GM20431 (cell line): ENCODE data around the gene SUCLG2.

Experiments used
- in situ Hi-C: fragments of 300-500 bp; cut with MseI, MboI; formaldehyde crosslinking; loops from one replicate; pipeline ENCODE4 v1.15.0; 2020; ENCODE audit warnings: low sequenced_read_pairs; ENCODE audit not compliant: unreplicated experiment

The SUCLG2 gene, protein sequence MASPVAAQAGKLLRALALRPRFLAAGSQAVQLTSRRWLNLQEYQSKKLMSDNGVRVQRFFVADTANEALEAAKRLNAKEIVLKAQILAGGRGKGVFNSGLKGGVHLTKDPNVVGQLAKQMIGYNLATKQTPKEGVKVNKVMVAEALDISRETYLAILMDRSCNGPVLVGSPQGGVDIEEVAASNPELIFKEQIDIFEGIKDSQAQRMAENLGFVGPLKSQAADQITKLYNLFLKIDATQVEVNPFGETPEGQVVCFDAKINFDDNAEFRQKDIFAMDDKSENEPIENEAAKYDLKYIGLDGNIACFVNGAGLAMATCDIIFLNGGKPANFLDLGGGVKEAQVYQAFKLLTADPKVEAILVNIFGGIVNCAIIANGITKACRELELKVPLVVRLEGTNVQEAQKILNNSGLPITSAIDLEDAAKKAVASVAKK

DNA sequence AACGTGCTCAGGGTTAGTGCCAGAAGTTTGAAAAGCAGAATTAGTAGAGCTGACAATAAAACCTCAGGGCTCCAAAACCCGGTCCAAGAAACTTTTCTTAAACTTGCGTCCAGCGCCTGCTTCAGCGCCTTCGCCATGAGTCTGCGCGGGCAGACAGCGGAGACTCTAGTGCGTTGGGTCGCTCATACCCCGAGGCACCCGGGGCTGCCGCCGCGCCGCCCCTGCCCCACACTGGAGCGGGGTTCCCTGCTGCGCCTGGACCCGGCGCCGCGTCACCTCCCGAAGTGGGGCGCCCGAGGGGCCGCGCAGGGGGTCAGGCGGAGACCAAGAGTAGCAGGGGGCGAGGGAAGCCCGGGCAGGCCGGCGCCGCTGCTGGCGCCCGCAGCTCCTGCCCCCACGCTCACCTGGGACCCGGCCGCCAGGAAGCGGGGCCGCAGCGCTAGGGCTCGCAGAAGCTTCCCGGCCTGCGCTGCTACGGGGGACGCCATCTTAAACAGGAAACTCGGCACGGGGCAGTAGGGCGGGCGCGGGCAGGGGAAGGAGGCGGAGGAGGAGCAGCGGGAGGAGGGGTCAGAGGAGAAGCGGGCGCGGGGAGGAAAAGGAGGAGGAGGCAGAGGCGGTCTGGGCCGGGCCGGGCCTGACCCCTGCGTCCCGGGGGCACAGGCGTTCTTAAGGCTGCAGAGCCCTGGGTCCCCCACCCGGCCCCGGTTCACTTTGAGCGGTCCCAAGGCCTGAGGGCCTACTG is at the start of gene SUCLG2:
Gene SUCLG2 (minus strand): TSS at position 514 of the 745 bp plus-strand sequence. CDS start 26 bp downstream, at position 488.
- in situ Hi-C loops, result no loop called here

DNA sequence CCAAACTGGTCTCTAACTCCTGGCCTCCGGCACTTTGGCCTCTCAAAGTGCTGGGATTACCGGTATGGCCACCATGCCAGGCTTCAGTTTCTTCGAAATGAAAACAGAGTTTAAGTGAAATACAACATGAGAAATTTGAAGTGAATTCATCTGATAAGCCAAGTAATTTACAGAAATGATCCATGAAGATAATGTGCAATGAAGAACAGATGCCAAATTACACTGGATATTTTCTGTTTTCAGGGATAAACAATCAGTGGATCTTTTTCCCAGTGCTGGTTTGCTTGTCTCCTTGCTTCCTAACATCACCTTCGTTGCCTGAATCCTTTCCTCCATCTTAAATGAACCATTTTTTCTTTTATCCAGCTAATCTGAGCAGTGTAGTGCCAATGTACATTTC is 46.2 kb upstream of the SUCLG2 start:
- in situ Hi-C loops, result no loop called here

DNA sequence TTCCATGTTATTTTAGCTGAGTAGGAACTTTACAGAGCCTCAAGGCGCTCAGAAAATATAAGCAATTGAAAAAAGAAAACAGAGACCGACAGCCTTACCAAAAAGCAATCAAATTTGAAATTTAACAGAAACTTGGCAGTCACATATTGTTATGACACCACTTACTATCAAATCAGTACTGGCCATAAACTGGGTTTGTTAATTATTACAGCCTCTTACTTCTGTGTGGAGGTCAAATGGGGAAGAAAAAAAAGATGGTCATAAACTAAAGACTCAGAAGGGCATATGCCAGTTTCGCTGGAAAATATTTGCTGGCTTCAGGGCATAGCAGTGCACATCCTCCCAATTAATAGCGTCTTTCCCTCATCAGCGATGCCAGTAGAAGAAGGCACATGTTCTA is 45.5 kb upstream of the SUCLG2 start:
- in situ Hi-C loops, result no loop called here

DNA sequence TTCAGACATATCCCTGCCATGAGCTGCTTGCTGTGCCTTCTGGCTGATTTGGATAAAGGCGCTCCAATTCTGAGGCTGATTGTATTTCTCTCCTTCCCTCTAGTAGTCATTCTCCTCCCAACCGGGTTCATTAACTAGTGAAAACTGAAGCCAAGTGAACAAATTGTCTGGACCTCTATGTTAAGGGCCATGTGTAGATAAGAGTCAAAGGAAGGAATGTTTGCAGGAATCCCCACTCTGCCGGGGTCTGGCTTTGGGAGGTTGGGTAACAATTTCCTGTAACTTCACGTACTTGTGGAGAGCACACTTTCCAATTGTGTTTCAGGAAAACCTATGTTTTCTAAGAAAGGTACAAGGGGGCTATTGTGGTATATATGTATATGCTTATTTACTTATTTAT is 38.2 kb upstream of the SUCLG2 start:
- in situ Hi-C loops, result no loop called here

DNA sequence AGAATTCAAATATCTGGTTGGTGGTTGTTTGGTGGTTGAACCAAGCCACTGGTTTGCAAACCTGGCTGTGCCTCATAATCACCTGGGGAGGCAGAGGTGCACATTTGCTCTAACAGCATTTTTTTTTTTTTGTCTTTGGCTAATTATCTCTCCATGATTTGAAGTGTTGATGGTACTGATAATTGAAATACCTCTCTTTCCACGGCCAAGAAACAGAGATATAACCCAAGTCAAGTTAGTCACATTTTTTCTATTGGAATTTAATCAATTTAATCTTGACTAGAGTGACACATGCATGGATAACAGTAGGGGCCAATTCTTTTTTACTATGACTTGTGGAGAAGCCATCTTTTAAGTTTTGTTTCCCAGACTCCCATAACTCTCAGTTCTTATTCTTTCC is 37.5 kb upstream of the SUCLG2 start:
- in situ Hi-C loops, result no loop called here

DNA sequence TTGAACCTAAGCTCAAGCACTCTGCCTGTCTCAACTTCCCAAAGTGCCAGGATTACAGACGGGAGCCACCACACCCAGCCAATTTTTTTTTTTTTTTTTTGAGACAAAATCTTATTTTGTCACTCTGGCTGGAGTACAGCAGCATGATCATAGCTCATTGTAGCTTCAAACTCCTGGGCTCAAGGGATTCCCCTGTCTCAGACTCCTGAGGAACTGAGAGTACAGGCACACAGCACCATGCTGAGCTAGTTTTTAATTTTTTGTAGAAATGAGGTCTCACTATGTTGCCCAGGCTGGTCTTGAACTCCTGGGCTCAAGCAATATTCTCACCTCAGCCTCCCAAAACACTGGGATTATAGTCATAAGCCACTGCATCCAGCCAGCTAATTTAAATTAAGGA is 36.8 kb upstream of the SUCLG2 start:
- in situ Hi-C loops, result no loop called here

DNA sequence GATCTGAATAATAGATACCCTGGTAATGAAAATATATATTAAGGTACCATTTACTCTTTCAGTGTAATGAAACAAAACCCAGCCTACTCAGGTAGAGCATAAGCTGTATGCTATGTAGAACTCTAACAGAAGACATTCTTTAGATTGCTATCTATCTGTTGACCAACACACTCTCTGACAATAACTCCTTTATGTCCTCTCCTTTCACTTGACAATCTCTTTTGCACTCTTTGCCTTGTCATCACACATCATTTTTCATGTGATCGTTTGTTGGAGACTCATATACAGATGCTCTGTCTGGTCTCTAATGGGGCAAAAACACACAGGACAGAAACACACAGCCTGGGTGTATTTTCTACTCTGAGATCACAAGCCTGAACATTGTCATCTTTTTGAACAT is 35.4 kb upstream of the SUCLG2 start:
- in situ Hi-C loops, result no loop called here

DNA sequence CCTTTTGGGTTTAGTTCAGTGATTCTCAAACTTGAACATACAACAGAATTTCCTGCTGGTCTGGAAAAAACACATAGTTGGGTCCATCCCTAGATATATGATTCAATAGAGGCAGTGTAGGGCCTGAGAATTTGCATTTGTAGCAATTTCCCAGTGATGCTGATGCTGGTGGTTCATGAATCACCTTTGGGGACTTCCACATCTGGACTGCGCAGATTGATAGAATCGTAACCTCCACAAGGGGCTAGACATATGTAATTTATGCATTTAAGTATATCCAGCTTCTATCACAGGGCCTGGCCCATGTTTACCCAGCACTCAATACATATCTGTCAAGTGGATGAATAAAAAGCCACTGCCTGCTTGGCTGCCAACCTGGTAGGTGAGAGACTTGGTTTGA is 33.8 kb upstream of the SUCLG2 start:
- in situ Hi-C loops, result no loop called here

DNA sequence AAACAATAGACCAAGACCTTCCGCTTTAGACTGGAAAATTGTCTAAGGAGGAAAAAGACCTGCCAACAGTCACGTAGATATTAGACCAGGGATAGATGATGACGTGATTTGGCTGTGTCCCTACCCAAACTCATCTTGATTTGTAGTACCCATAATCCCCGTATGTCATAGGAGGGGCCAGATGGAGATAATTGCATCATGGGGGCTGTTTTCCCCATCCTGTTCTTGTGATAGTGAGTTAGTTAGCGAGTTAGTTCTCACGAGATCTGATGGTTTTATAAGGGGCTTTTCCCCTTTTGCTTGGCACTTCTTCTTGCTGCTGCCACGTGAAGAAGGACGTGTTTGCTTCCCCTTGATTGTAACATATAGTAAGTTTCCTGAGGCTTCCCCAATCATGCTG is 31.7 kb upstream of the SUCLG2 start:
- in situ Hi-C loops, result no loop called here

DNA sequence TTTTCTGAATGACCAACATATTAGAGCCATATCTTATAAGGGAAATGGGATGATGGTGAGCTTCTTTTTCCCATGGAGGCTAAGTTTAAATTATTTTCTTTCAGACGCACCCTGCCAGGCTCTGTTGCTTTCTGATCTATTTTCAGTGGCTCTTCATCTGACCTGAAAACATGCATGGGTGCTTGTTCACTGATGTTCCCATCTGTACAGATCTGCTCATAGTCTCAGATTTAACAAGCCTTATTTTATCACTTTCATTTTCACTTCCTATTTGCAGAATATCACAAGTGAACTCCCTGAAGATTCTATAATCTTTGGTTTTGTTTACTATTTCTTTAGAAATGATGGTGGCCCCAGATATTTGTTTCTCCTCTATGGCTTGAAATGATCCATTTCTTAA is 31.1 kb upstream of the SUCLG2 start:
- in situ Hi-C loops, result no loop called here

DNA sequence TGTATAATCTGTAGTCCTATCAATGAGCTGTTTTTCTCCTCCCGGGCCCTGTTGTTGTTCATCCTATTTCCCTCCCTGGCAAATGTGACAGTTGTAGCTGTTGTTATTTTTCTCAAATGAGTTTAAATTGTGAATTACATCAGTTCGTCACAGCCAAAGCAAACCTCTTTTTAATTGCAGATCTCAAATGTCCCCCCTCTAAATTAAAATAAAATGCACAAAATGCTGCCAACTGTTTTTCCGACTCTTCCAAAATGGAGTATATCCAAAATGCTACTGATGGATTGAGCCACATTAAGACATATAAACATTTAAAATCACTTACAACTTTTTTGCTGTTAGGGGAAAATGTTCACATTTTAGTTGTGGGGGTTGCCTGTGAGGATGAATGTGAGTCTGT is 29.8 kb upstream of the SUCLG2 start:
- in situ Hi-C loops, result no loop called here

DNA sequence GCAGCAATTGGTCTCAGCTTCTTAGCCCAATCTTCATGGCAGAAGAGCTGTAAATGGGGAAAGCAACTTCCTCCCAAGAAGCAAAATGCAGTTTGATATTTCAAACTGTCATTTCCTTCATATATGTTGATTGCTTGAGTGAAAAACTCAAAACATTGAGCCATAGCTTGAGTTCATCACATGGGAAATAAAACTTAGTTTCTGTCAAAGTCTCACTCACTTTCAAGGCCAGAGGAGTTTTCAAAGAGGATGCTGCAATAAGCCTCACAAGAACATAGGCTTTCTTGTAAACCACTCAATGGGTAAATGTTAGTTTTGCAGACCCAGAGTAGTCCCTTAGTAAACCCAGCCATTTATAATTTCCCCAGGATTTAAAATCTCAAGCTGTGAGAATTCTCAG is 29.1 kb upstream of the SUCLG2 start:
- in situ Hi-C loops, result no loop called here

DNA sequence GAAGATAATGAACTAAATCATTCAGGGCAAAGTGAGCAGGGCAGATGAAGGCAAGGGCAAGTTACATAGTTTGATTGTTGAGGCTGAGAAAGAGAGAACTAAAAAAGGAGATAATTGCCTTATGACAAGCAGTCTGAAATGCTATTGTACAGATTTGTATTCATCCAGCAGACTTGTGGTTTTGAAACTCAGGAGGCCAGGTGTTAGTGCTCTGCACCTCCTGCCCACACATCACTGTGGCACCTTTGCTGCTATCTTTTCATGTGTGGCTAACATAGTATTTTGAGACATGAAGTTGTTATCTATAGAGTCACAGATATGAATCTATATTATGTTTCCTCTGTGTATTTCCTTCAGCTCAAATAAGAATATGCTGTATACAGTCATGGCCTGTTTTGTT is 24.3 kb upstream of the SUCLG2 start:
- in situ Hi-C loops, result no loop called here

DNA sequence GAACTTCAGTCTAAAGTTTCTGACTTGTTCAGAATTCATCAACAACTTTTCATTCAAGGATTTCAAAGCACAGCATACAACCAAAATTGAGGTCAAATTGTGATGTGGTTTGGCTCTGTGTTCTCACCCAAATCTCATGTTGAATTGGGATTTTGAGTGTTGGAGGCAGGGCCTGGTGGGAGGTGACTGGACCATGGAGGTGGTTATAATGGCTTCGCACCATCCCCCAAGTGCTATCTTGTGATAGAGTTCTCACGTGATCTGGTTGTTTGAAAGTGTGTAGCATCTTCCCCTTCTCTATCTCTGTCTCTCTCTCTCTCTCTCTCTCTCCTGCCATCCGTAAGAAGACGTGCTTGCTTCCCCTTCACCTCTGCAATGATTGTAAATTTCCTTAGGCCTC is 19.6 kb upstream of the SUCLG2 start:
- in situ Hi-C loops, result no loop called here

DNA sequence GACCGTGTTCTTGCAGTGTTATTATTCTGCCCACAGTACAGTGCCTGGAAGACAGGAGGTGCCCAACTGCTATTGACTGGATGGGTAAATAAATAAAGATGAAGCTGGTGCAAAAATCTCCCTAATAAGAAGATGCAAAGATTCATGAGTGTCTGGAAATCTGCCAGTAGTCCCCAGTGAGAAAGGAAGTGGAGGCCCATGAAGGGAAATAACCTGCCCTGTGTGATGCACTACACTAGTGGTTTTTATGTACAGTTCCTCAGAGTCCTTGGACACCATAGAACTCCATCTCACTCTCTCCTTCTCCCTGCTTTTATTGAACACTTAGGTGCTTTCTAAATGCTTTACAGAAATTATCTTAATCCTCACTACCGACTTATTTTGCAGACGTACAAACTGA is 8.3 kb upstream of the SUCLG2 start:
- in situ Hi-C loops, result no loop called here

DNA sequence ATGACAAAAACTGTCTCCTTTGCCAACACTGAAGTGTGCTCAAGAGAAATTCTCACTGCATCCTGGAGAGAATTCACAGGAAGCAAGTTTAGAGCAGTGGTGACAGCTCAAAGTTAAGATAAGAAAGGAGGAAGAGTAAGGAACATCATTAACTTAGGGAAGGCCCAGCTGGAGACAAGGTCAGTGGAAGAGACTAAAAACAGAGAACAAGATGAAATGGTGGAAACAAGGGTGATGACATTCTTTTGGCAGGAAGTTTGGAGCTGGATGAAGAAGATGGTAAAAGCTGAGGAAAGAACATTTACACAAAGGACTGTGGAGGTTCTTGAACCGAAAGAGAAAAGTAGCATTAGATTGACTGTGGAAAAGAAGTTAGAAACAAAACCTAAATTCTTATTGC is 6.7 kb upstream of the SUCLG2 start:
- in situ Hi-C loops, result no loop called here

DNA sequence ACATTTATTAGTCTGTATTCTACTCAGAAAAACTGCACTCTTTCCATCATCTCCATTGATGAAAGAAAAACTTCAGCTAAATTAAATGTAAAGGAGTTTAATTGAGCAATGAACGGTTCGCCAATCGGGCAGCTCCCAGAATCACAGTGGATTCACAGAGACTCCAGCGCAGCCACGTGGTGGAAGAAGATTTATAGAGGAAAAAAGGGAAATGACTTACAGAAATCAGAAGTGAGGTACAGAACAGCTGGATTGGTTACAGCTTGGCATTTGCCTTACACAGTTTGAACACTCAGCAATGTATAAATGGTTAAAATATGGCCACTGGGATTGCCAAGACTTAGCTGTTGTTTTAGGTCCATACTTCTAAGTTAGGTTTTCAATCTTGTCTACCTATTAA is 2.8 kb upstream of the SUCLG2 start:
- in situ Hi-C loops, result no loop called here

DNA sequence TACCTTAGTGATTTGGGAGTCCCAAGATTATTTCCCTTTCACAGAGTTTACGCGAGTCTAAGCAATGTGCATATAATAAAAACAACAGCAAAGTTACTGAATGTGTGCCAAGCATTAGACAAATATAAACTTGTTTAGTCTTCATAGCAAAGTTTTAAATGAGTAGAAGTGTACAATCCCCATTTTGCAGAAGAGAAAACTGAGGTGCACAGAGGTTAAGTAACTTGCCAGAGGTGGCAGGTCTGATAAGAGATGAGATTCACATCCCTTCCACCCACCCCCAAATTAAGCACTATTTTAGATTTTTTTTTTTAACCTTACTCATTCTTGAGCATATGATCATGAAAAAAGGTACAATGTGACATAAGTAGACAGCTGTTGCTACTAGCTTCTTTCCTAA is 2.2 kb upstream of the SUCLG2 start:
- in situ Hi-C loops, result no loop called here

DNA sequence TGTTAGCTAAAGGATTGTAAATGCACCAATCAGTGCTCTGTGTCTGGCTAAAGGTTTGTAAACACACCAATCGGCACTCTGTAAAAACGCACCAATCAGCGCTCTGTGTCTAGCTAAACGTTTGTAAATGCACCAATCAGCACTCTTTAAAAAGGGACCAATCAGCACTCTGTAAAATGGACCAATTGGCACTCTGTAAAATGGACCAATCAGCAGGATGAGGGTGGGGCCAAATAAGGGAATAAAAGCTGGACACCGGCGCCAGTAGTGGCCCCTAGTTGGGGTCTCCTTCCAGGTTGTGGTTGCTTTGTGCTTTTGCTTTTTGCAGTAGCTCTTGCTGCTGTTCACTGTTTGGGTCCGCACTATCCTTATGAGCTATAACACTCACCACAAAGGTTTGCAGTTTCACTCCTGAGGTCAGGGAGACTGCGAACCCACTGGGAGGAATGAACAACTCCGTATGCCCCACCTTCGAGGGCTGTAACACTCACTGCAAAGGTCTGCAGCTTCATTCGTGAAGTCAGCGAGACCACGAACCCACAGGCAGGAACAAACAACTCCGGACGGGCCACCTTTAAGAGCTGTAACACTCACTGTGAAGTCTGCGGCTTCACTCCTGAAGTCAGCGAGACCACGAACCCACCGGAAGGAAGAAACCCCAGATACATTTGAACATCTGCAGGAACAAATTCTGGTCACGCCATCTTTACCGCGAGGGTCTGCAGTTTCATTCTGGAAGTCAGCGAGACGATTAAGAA is 1.1 kb upstream of the SUCLG2 start:
- in situ Hi-C loops, result no loop called here

DNA sequence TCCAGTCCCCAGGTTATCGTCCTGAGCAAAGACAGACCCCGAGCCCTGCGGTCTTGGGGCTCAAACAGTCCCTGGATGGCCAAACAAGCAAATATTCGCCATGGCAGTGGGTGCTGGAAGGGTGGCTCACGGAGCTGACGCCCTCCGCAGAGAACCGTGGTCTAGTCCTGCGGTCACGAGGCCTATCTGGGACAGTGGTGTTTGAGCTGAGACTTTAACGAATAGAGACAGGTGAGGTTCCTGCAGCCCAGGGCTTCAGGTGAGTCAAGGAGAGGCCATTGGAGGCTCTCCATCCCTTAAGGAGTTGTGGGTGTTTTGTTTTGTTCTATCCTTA is 399 bp upstream of the SUCLG2 start:
- in situ Hi-C loops, result no loop called here
